Measurements from ENCODE around the gene GUK1.

Gene GUK1, protein sequence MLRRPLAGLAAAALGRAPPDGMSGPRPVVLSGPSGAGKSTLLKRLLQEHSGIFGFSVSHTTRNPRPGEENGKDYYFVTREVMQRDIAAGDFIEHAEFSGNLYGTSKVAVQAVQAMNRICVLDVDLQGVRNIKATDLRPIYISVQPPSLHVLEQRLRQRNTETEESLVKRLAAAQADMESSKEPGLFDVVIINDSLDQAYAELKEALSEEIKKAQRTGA

DNA sequence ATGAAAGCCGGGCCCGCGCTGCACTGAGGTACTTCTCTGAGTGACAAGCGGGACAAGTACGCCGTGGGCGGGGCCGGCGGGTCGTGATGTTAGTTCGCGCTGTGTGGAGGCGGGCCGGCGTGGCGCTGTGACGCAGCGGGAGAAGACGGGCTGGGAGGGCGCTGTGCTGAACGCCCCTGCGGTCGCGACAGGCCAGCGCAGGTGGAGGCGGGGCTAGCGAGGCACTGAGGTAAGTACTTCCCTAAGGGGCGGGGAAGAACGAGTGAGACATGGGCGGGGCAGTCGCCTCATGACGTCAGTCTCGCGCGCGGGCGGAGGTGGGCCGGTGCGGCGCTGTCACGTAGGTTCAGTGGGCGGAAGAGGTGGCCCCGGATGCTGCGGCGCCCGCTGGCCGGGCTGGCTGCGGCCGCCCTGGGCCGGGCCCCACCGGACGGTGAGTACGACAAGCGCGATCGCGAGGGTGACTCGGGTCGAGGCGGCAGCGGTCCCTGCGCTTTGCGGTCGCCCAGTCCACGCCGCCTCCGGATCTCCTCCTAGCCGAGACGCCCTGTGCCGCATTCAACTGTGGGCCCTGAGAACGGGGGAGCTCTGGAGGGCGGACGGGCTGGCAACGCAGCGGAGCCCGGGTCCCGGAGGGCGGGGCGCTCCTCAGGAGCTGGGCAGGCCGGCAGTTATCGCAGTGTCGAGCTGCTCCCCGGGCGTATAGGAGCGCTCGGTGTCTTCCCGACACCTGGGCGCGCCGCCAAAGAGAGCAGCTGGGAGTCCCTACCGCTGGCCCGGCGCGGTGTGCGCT is at the start of gene GUK1:
Gene GUK1 (plus strand): TSS at position 349 of the 793 bp plus-strand sequence. CDS start 24 bp downstream, at position 373.
- DNase-seq (ENCODE audit: low read depth), result peak; percentile 99

- no peak for DNase-seq (ENCODE audit: low read depth)
Measured at GRCh38 chr1:228090613-228091081, 49.4 kb upstream of the GUK1 start.

DNA sequence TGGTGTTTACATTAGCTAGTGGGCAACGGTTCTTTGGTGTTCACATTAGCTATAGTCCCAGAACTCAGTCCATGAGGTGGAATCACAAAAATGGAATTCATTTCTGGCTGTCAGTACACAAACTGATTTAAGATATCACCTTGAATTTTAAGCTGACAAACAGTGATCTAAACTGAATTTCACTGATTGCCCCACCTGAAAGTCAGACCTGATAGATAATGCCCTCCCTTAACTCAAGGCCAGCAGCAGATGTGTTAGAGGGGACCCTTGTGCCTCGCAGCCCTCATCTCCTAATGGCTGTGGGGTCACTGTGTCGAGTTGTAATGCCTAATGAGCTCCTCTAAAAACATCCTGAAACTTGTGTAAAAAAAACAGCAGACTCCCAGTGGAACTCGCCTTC is 49.0 kb upstream of the GUK1 start:
- no peak for DNase-seq (ENCODE audit: low read depth)

- no peak for DNase-seq (ENCODE audit: low read depth)
Measured at GRCh38 chr1:228092342-228093049, 47.6 kb upstream of the GUK1 start.

GRCh38 chr1:228093050-228093906 is 46.8 kb upstream of the GUK1 start:
- DNase-seq (ENCODE audit: low read depth), result no peak

DNA sequence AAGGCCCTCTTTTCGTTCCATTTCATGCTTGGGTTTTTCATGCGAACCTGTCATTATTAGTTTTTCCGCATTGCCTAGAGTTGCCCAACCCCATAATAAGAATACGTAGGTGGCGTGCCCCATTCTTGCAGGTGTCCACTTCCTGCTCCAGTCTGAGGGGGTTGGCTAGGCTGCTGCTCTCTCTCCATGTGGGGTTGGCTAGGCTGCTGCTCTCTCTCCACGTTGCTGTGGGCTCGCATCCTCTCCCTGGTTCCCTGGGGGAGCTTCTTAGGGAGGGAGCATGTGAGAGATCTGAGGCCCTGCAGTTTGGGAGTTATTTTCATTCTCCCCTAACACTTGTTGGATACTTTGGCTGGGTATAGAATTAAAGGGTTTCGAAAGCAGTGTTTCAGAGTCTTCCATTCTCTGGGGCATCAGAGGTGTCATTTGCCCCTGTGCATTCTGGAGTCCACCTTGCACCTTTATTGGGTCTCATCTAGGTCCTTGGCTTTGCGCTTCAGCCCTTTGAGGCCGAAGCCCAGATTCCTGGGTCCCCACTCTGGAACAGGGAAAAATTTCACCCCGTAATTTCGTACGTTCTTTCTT is 45.6 kb upstream of the GUK1 start:
- no peak for DNase-seq (ENCODE audit: low read depth)

DNA sequence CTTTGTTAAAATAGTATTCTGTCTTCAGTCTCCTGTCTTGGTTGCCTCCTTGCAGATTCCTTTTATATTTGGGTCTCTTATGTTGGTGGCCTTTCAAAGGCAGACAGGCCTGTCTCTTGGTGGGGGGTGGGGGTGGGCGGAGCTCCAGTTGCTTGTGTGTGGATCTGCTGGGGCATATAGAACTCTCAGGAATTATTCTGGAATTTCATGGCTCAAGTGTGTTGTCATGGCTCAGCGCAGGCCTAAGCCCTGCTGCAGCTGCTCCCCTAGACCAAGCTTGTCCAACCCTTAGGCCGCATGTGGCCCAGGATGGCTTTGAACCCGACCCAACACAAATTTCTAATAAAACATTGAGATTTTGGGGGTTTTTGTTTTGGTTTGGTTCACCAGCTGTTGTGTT is 44.9 kb upstream of the GUK1 start:
- DNase-seq (ENCODE audit: low read depth), result no peak

- DNase-seq (ENCODE audit: low read depth), result no peak
Measured at GRCh38 chr1:228095938-228096337, 44.1 kb upstream of the GUK1 start.

DNA sequence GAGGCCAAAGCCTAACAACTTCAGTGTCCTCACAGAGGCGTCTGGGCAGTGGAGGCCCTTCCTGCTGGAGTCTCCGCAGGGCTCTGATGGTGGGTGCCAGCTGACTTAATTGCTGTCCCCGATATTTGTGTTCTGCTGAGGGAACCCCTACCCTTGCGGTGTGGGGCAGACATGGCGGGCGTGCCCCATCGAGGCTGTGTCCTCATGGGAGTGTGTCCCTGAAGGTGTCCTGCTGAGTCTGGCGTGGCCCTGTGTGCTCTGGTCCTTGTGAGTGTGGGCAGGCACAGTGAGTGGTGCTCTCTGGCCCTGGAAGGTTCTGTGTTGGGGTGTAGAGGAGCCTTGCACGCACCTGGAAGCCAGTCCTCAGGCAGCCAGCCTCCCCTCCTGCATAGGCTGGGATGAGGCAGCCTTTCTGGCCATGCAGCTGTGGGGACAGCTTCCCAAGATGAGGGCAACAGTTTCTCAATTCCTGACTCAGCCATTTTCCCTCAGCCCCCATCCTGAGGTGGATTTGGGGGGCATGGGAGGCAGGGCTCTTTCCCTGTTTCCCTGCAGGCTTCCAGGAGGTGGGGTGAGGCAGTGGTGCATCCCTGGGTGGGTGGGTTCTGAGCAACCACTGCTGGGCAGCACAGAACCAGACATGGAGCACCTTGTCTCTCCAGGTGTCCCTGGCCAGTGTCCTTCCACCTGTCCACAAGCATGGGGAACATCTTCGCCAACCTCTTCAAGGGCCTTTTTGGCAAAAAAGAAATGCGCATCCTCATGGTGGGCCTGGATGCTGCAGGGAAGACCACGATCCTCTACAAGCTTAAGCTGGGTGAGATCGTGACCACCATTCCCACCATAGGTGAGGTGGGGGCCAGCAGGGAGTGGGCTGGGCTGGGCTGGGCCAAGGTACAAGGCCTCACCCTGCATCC is 43.4 kb upstream of the GUK1 start:
- DNase-seq (ENCODE audit: low read depth), result no peak

- DNase-seq (ENCODE audit: low read depth), result no peak
Measured at GRCh38 chr1:228097333-228098081, 42.6 kb upstream of the GUK1 start.

DNA sequence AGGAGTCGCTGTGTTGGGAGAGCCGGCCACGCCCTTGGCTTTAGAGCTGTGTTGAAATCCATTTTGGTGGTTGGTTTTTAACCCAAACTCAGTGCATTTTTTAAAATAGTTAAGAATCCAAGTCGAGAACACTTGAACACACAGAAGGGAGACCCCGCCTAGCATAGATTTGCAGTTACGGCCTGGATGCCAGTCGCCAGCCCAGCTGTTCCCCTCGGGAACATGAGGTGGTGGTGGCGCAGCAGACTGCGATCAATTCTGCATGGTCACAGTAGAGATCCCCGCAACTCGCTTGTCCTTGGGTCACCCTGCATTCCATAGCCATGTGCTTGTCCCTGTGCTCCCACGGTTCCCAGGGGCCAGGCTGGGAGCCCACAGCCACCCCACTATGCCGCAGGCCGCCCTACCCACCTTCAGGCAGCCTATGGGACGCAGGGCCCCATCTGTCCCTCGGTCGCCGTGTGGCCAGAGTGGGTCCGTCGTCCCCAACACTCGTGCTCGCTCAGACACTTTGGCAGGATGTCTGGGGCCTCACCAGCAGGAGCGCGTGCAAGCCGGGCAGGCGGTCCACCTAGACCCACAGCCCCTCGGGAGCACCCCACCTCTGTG is 41.7 kb upstream of the GUK1 start:
- DNase-seq (ENCODE audit: low read depth), result no peak

DNA sequence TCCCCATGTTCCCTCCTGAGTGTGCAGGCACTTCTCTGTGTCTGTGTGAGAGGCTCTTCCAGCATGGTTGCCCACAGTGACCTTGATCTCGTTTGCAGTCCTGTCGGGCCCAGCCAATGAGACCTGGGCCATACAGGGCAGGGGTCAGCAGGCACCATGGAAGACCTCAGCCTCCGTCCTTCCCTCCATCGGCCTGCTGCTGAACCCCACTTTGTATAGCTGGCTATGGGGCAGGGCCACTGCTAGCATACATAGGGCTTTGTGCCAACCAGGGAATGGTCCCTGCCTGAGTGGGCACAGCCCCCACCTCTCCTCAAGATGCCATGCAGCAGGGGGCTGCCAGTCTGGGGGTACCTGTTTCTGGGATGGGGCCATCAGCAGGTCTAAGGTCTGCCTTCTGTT is 40.7 kb upstream of the GUK1 start:
- no peak for DNase-seq (ENCODE audit: low read depth)

- no peak for DNase-seq (ENCODE audit: low read depth)
Measured at GRCh38 chr1:228100822-228101613, 39.1 kb upstream of the GUK1 start.

DNA sequence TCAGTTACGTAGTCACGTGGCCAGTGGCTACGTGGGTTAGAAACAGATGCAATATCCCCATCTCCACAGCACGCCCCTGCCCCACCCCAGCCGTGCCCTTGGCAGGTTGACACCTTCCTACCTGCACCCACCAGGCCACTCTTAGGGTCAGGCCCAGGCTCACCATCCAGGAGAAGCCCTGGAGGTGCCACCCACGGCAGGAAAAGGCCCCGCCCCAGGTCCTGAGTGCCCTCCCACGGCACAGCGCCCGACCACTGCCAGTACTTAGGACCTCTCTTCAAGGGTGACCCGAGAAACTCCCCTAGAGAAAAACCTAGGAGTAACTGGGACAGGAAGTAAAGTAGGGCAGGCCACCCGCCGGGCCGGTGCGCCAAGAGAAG is 38.5 kb upstream of the GUK1 start:
- DNase-seq (ENCODE audit: low read depth), result no peak

GRCh38 chr1:228101994-228102790 is 37.9 kb upstream of the GUK1 start:
- no peak for DNase-seq (ENCODE audit: low read depth)

DNA sequence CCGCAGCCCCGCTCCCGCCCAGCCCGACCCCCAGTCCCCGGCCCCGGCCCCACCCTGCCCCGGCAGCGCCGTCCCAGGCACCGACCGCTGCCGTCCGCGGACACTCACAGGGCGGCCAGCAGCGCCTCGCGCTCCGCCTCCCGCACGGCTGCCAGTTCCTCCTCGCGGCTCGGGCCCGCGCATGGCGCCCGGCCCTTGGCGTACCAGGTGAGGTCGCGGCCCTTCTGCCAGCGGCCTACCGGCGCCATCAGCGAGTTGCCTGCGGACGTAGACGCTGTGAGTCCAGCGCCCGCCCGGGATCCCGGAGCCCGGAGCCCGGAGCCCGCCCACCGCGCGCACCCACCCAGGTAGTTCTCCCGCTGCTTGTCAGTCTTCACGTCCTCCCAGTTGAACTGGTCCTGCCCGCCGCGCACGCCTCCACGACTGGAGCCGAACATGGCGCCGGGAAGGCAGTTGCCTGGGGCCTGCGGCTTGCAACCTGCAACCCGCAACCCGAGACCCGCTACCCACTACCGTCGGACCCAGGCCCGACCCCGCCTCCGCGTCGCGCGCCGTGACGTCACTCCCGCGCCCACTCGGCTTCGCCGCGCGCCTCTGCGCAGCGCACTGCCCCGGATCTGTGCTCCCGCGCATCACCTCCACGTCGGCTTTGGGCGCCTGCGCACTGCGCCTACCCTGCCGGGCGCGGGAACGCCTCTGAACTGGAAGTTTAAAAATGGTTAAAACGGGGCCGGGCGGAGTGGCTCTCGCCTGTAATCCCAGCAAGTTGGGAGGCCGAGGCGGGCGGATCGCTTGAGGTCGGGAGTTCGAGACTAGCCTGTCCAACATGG is 37.1 kb upstream of the GUK1 start, which contains the start of gene C1orf35:
Gene C1orf35 (minus strand): TSS at position 535 of the 830 bp plus-strand sequence. CDS start 98 bp downstream, at position 437.
- peak; percentile 79 for DNase-seq (ENCODE audit: low read depth)
